WERI-Rb-1 (cell line): ENCODE measurements around the gene GRID1.

Source experiments
- DNase-seq: peaks from one replicate; pipeline ENCODE4 v3.0.0-alpha.2; 2020
- H3K27ac ChIP-seq: fragments of 250-450 bp; sonication (Bioruptor Pico); 2 replicates; pipeline ENCODE4 v1.5.1; 2020; ENCODE audit warnings: mild to moderate bottlenecking, moderate library complexity
- H3K27me3 ChIP-seq: fragments of 250-450 bp; sonication (Bioruptor Pico); 2 replicates; pipeline ENCODE4 v1.5.1; 2021; ENCODE audit warnings: mild to moderate bottlenecking, low read depth, moderate library complexity; ENCODE audit not compliant: insufficient read depth, severe bottlenecking
- H3K36me3 ChIP-seq: fragments of 250-450 bp; sonication (Bioruptor Pico); 2 replicates; pipeline ENCODE4 v1.5.1; 2020; ENCODE audit warnings: mild to moderate bottlenecking, moderate library complexity
- H3K4me3 ChIP-seq: 2 replicates; pipeline ENCODE4 v1.5.1; 2011; ENCODE audit warnings: low read depth, mild to moderate bottlenecking, control low read depth, low read length
- H3K9me3 ChIP-seq: fragments of 250-450 bp; sonication (Bioruptor Pico); 2 replicates; pipeline ENCODE4 v1.5.1; 2021; ENCODE audit warnings: mild to moderate bottlenecking, moderate library complexity; ENCODE audit not compliant: severe bottlenecking
- TF ChIP-seq, protein P1 (sequence below): IDR thresholded peaks from 2 replicates; pipeline ENCODE4 v1.5.1; 2011; ENCODE audit warnings: low read depth, mild to moderate bottlenecking, control low read depth, inconsistent platforms, low read length

Gene GRID1

GRCh38 chr10:86370006-86370585, 3.5 kb upstream of the GRID1 start:
- Histone ChIP-seq H3K27ac (no peak overlapping the region), H3K9me3 (no peaks in the 10 kb centered on the region), H3K4me3 (no peak overlapping the region), H3K36me3 (no peaks in the 10 kb centered on the region), H3K27me3 (peaks cover 68% of the 10 kb centered on the region)
- DNase-seq, result peak; percentile 0
- TF ChIP-seq, protein P1, sequence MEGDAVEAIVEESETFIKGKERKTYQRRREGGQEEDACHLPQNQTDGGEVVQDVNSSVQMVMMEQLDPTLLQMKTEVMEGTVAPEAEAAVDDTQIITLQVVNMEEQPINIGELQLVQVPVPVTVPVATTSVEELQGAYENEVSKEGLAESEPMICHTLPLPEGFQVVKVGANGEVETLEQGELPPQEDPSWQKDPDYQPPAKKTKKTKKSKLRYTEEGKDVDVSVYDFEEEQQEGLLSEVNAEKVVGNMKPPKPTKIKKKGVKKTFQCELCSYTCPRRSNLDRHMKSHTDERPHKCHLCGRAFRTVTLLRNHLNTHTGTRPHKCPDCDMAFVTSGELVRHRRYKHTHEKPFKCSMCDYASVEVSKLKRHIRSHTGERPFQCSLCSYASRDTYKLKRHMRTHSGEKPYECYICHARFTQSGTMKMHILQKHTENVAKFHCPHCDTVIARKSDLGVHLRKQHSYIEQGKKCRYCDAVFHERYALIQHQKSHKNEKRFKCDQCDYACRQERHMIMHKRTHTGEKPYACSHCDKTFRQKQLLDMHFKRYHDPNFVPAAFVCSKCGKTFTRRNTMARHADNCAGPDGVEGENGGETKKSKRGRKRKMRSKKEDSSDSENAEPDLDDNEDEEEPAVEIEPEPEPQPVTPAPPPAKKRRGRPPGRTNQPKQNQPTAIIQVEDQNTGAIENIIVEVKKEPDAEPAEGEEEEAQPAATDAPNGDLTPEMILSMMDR, result no peak

DNA sequence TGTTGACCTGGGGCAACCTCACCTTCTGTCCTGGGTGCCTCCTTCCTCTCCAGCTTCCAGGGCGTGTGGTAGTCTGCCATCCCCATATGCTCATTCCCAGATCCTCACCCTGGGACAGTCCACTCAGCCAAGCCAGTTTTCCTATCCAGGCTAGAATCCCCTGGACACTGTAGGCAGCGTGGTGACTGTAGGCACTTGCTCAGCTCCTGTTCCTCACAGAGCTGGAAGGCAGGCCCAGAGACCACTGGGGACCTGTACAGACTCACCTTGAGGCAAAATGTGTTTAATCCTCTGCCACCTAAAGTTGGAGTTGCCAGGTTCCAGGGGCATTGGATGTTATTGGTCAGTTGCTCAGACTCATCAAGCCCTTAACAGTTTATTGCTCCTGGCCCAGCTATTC, 2.4 kb upstream of the GRID1 start:
- H3K4me3 ChIP-seq, result no peak overlapping the region
- peak; percentile 4 for DNase-seq
- H3K27me3 ChIP-seq, result peaks cover 79% of the 10 kb centered on the region
- H3K9me3 ChIP-seq, result no peaks in the 10 kb centered on the region
- no peak overlapping the region for H3K27ac ChIP-seq
- no peaks in the 10 kb centered on the region for H3K36me3 ChIP-seq
- TF ChIP-seq, protein P1, result no peak

DNA sequence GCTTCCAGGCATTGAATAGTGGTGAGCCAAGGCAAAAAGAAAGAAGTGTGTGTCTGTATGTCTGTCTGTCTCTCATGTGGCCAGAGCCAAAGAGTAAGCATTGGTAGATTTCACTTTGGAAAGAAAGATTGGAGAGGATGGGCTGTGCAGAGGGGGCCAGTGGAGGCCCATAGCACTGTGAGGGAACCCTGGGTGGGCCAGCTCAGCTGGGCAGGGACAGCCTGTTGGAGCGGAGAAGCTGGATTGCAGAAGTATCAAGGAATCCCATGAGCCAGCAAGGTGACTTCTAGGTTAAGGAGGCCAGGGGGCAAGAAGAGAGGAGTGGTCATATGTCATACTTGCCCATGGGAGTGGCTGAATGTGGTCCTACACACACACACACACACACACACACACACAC, 1.5 kb upstream of the GRID1 start:
- Histone ChIP-seq H3K27me3 (peaks cover 88% of the 10 kb centered on the region), H3K36me3 (no peaks in the 10 kb centered on the region), H3K9me3 (no peaks in the 10 kb centered on the region), H3K27ac (no peak overlapping the region), H3K4me3 (no peak overlapping the region)
- TF ChIP-seq, protein P1, result no peak
- DNase-seq, result peak; percentile 1

- DNase-seq, result peak; percentile 26
- H3K27ac ChIP-seq, result no peak overlapping the region
- H3K27me3 ChIP-seq, result peaks cover 95% of the 10 kb centered on the region
- peak overlapping the region; percentile 34 for H3K4me3 ChIP-seq
- H3K9me3 ChIP-seq, result no peaks in the 10 kb centered on the region
- no peaks in the 10 kb centered on the region for H3K36me3 ChIP-seq
- TF ChIP-seq, protein P1, result no peak
Measured at GRCh38 chr10:86367152-86367951, 757 bp upstream of the GRID1 start.

GRCh38 chr10:86366902-86367151, 232 bp upstream of the GRID1 start:
- DNase-seq, result no peak
- TF ChIP-seq, protein P1, result no peak
- Histone ChIP-seq H3K27me3 (peaks cover 95% of the 10 kb centered on the region), H3K4me3 (peak overlapping the region; percentile 34), H3K9me3 (no peaks in the 10 kb centered on the region), H3K36me3 (no peaks in the 10 kb centered on the region), H3K27ac (no peak overlapping the region)
